GM12801 (cell line): ENCODE measurements around the gene TMSB10.

ENCODE experiments used
- TF ChIP-seq, protein P1 (sequence below): IDR thresholded peaks from one replicate; pipeline ENCODE4 v1.5.1; 2011; ENCODE audit warnings: control low read depth; ENCODE audit not compliant: insufficient read length; ENCODE audit errors: extremely low read depth

Gene TMSB10

DNA sequence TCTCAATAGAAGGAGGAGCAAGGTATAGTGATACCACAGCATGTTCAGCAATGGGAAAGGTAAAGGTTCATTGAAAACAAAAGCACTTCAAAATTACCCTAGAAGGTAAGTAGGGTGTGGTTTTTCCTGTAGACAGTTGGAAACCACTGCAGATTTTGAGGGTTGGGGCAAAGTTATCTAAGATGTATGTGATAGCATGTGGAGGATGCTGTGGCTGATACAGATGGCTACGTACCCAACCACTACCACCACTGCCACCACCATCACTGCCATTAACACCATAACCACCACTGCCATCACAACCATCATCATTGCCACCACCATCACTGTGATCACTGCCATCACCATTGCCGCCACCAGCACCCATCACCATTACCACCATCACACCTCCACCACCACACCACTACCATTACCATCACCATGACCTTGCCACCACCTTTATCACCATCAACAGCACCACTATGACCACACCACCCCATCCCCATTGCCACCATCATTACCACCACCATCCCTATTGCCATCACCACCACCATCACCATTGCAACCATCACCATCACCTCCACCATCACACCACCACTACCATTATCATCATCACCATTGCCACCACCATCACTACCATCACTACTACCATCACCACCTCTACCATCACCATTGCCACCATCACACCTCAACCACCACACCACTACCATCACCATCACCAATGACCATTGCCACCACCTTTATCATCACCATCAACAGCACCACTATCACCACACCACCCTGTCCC lies 3.7 kb downstream of the TMSB10 start:
- TF ChIP-seq, protein P1, sequence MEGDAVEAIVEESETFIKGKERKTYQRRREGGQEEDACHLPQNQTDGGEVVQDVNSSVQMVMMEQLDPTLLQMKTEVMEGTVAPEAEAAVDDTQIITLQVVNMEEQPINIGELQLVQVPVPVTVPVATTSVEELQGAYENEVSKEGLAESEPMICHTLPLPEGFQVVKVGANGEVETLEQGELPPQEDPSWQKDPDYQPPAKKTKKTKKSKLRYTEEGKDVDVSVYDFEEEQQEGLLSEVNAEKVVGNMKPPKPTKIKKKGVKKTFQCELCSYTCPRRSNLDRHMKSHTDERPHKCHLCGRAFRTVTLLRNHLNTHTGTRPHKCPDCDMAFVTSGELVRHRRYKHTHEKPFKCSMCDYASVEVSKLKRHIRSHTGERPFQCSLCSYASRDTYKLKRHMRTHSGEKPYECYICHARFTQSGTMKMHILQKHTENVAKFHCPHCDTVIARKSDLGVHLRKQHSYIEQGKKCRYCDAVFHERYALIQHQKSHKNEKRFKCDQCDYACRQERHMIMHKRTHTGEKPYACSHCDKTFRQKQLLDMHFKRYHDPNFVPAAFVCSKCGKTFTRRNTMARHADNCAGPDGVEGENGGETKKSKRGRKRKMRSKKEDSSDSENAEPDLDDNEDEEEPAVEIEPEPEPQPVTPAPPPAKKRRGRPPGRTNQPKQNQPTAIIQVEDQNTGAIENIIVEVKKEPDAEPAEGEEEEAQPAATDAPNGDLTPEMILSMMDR = no peak

DNA sequence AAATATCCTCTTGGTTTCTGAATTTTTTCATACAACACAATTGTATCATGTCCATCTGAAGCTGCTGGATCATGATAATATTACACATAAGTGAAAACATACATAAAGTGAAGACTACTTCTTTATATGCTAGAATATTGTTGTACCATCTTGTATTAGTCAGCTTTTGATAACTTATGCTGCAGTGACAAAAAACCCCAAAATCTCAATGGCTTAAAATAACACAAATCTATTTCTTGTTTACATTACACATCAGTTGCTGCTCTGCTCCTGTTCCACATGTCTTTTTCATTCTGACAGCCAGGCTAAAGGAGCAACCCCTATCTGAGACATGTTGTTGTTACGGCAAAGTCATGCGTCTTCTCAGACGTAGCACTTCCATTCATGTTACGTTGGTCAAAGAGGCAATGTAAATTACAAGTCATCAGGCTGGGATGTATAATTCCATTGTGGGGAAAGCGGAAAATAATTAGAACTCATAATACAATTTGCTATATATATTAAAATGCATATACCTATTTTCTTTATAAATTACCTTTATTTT lies 5.8 kb downstream of the TMSB10 start:
- TF ChIP-seq, protein P1 = no peak

DNA sequence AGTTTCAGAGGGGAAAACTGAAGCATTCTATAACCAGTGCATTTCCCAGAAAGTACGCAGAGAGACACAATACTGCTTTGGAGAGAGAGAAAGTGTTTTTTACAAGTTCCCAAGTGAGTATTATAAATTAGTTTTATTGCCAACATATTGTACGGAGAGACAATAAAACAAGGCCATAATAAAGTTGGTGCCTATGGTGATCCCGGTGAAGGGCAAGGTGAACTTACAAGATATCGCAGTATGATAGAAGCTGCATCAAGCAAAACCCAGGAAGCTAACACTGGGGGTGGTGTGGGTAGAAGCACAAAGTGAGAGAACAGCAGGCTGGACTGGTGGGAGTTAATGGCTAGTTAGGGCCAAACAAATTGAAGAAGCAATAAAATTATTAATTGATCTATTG lies 7.5 kb downstream of the TMSB10 start:
- TF ChIP-seq, protein P1 = no peak

DNA sequence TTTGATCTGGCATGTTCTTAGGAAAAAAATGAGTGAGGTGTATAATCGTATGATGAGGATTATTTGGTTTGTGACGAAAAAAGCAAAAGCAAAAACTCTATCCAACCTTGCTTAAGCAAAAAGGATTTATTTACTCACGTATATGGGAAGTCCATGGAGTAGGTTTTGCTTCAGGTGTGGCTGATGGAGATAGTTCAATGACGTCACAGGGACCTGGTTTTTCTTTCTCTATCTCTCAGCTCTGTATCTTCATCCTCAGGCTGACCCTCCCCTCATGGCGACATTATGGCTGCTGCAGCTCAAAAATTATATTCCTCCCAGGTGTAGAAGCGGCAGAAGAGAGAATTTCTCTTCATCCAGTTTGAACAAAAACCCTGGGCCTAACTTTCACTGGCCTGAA lies 8.9 kb downstream of the TMSB10 start:
- TF ChIP-seq, protein P1 = no peak

DNA sequence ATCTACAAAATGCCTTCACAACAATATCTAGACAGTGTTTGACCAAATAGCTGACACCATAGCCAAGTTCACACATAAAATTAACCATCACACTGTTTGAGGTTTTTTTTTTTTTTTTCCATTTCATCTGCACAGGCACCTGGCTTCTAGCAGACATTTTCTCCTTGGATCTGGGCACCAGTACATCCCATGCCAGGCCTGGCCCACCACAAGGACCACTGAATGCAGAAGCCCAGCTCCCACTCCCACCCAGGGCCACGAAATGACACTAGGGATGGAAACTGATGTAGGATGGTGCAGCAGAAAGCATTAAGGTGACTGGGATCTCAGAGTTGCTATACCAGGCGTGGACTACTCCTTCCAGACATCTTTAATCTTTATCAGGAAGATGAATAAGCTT lies 13.0 kb downstream of the TMSB10 start:
- TF ChIP-seq, protein P1 = no peak

DNA sequence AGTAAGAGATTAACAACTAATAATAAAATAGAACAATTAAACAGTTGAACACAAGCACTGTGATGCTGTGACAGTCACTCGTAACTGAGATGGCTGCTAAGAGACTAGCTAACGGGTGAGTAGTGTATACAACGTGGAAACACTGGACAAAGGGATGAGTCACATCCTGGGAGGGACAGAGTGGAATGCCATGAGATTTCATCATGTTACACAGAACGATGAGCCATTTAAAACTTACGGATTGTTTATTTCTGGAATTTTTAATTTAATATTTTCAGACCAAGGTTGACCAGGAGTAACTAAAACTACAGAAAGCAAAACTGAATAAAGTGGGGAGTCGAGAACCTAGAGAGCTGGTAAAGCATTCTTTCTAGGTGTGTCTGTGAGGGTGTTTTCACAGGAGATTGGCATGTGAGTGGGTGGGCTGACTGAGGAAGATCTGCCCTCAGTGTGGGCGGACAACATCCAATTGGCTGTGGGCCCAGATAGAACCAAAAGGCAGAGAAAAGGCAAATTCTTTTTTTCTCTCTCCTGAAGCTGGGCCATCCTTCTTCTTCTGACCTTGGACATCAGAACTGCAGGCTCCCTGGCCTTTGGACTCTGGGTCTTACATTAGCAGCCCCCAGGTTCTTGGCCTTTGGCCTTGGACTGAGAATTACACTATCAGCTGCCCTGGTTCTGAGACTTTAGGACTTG lies 14.6 kb downstream of the TMSB10 start:
- TF ChIP-seq, protein P1 = no peak

DNA sequence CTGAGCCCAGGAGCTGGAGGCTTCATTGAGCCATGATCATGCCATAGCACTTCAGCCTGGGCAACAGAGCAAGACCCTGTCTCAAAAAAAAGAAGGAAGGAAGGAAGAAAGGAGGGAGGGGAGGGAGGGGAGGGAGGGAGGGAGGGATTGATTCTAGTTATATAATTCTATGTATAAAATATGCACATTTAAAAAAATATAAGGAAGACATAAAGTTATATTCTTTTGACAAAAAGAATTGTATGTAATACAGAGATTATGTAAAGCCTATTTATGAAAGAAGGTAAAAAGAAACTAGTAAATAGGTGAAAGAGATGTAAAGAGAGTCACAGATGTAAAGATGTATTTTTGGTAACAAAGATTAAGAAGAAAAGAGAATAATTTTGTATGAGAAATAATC lies 17.6 kb downstream of the TMSB10 start:
- TF ChIP-seq, protein P1 = no peak
